ENCODE measurements around the gene GGT5. TPM values are rescaled to one million over a fixed set of nuclear protein-coding genes. Genes with fewer than 3 reads are reported as not detected.
A peak's percentile ranks its signal among the peaks of the same experiment; 100 is the strongest.

Gene GGT5
- total RNA-seq, 6 experiments from 2014 or later = 0.17 to 0.61 (median 0.27) TPM

DNA sequence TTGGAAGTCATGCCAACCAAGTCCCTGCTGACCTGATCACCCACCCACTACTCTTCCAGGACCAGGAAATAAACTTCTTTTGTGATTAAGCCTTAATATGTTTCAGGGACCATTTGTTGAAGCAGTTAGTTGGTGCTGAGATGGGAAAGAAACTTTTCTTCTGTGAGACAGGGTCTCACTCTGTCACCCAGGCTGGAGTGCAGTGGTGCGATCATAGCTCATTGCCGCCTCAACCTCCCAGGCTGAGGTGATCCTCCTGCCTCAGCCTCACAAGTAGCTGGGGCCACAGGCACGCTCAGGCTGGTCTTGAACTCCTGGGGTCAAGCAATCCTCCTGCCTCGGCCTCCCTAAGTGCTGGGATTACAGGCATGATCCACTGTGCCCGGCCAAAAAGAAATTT, 53.0 kb downstream of the GGT5 start:
- Mint-ChIP-seq H3K4me3 (no peak overlapping the region), H3K9me3 (no peaks in the 10 kb centered on the region), H3K4me1 (ENCODE audit: low read depth) (peaks cover 6% of the 10 kb centered on the region), H3K27ac (no peak overlapping the region), H3K36me3 (ENCODE audit: low read depth) (no peaks in the 10 kb centered on the region), H3K27me3 (ENCODE audit: insufficient read depth) (peaks cover 4% of the 10 kb centered on the region)
- DNase-seq = no peak
- TF ChIP-seq, protein P1, sequence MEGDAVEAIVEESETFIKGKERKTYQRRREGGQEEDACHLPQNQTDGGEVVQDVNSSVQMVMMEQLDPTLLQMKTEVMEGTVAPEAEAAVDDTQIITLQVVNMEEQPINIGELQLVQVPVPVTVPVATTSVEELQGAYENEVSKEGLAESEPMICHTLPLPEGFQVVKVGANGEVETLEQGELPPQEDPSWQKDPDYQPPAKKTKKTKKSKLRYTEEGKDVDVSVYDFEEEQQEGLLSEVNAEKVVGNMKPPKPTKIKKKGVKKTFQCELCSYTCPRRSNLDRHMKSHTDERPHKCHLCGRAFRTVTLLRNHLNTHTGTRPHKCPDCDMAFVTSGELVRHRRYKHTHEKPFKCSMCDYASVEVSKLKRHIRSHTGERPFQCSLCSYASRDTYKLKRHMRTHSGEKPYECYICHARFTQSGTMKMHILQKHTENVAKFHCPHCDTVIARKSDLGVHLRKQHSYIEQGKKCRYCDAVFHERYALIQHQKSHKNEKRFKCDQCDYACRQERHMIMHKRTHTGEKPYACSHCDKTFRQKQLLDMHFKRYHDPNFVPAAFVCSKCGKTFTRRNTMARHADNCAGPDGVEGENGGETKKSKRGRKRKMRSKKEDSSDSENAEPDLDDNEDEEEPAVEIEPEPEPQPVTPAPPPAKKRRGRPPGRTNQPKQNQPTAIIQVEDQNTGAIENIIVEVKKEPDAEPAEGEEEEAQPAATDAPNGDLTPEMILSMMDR (IDR thresholded peaks at IDR 0.05) = no peak

DNA sequence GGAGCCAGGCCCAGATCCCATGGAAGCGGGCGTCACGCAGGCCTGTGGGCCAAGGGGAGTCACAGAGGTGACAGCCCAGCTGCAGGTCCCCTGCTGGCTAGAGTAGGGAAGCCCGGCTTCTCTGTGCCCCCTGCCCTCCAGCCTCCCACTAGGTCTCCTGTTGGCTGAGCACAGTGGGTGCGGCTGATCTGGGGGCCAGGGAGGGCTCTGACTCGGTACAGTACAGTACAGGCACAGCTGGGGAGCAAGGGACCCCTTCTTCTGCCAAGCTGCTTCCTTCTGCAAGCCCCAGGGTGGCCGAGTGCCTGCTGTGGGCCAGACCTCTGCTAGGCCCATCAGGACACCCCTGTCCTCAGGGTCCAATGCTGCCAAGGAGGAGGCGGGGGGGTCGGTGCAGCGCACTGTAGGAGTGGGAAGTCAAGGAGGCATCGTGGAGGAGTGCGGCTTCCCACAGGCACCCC, 53.5 kb downstream of the GGT5 start:
- Mint-ChIP-seq H3K4me1 (ENCODE audit: low read depth) (peaks cover 6% of the 10 kb centered on the region), H3K4me3 (no peak overlapping the region), H3K27ac (no peak overlapping the region), H3K27me3 (ENCODE audit: insufficient read depth) (peaks cover 4% of the 10 kb centered on the region), H3K9me3 (no peaks in the 10 kb centered on the region), H3K36me3 (ENCODE audit: low read depth) (no peaks in the 10 kb centered on the region)
- no peak for DNase-seq
- TF ChIP-seq, protein P1 (IDR thresholded peaks at IDR 0.05) = peak; percentile 23; the same call in 1 of the 2 replicates

DNA sequence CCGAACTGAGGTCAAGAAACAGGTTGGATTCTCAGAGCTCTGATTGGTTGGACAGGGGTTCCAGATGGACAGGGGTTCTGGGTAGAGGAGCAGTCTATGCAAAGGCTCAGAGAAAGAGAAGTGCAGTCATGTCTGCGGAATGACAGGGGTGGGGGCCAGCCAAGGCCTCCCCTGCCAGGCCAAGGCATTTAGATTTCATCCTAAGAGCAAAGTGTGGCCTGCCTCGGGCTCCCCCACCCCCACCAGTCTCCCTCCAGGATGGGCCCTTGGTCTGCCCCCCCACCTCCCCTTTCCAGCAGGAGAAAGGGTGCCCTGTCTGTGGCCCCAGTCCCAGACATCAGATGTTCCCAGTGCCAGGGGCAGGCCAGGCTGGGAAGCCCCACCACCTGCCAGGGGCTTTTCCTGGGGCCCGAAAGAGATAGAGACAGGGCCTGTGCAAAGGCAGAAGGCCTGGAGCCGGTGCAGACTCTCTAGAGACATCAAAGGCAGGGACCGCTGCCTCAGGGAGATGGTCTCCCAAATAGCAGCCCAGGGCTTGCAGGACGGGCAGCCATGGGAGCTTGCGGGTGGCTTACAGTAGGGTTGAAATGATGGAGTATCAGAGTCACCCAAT, 54.2 kb downstream of the GGT5 start:
- Mint-ChIP-seq H3K4me1 (ENCODE audit: low read depth) (peaks cover 6% of the 10 kb centered on the region), H3K27ac (no peak overlapping the region), H3K9me3 (no peaks in the 10 kb centered on the region), H3K4me3 (no peak overlapping the region), H3K27me3 (ENCODE audit: insufficient read depth) (peaks cover 4% of the 10 kb centered on the region), H3K36me3 (ENCODE audit: low read depth) (no peaks in the 10 kb centered on the region)
- TF ChIP-seq, protein P1 (IDR thresholded peaks at IDR 0.05) = no peak
- DNase-seq = no peak

DNA sequence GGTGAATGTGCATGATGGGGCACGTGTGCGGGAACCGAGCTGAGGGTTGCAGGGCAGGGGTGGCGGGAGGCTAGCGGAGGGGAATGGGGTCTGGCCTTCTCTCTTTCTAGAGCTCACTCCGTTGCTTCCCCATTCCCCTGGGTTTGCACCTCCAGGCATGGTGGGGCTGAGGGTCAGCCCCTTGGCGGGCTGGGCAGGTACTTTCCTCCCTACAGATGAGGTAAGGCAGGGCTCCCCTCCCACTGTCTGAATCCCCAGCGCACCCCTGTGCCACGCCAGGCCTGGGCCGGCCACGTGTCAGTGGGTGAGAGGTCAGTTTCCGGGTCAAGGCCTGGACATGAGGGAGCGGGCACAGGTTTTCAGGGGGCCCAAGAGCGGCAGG, 54.7 kb downstream of the GGT5 start:
- DNase-seq = no peak
- no peak overlapping the region for H3K4me3 Mint-ChIP-seq
- H3K27ac Mint-ChIP-seq = no peak overlapping the region
- no peaks in the 10 kb centered on the region for H3K9me3 Mint-ChIP-seq
- TF ChIP-seq, protein P1 (IDR thresholded peaks at IDR 0.05) = no peak
- H3K4me1 Mint-ChIP-seq (ENCODE audit: low read depth) = peaks cover 6% of the 10 kb centered on the region
- H3K36me3 Mint-ChIP-seq (ENCODE audit: low read depth) = no peaks in the 10 kb centered on the region
- H3K27me3 Mint-ChIP-seq (ENCODE audit: insufficient read depth) = peaks cover 4% of the 10 kb centered on the region

DNA sequence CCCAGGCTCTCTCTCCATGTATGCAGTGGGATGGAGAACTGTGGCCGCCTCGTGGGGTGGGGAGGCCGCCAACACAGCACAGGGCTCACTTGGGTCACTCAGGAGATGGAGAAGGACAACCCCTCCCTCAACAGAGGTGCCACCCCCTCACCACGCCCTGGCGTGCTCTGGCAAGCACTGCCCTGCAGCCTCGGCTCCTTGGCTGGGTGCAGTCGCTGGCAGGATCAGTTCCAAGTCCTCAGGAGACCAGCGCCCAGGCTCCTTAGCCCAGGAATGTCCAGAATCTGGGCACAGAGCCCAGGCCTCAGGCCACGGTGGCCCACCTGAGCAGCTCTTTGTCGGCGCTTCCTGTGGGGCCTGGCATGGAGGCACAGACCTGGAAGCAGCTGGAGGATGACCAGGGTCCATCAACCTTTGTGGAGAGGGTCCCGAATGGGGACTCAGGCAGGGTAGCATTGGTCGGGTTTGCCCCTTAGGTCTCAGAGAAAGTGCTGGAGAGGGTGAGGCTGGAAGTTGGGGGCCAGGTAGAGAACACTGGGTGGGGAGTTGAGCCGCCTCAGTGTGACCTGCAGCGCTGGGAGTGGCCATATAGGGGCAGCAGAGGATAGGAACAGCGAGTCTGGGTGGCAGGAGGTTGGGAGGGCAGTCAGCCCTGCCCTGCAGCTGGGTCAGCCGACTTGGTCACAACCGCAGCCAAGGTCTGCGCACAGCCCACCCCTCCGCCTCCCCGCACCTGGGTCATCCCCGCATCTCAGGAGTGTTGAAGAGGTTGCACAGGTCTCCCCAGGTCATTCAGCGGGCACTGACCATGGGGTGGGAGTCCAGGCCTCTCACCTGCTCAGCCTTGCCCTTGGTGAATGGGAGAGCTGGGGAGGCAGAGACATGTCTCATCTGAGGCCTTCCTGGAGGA, 55.4 kb downstream of the GGT5 start:
- H3K4me3 Mint-ChIP-seq = no peak overlapping the region
- H3K27ac Mint-ChIP-seq = no peak overlapping the region
- peaks cover 4% of the 10 kb centered on the region for H3K27me3 Mint-ChIP-seq (ENCODE audit: insufficient read depth)
- H3K36me3 Mint-ChIP-seq (ENCODE audit: low read depth) = no peaks in the 10 kb centered on the region
- H3K9me3 Mint-ChIP-seq = no peaks in the 10 kb centered on the region
- H3K4me1 Mint-ChIP-seq (ENCODE audit: low read depth) = peaks cover 6% of the 10 kb centered on the region
- peak; percentile 47 for DNase-seq
- TF ChIP-seq, protein P1 (IDR thresholded peaks at IDR 0.05) = peak; percentile 88

Measured in HFFc6 (cell line).